Stimulated activated CD8-positive, alpha-beta memory T cell treated with anti-CD3 and anti-CD28 coated beads, Interleukin-15, amount 100 ng/mL, for 48 hours (primary cell): ENCODE data around the gene SP7.
"Not testable (repeated sequence)": the region's sequence is repeated elsewhere in the genome, so short reads cannot be mapped to it uniquely, and the experiment has no call there.

ENCODE experiments used
- DNase-seq, 2 donors: peaks; one replicate each; pipeline ENCODE4 v3.0.0-alpha.2; 2020; ENCODE audit warnings: low read depth in 2 of 2

The SP7 gene

DNA sequence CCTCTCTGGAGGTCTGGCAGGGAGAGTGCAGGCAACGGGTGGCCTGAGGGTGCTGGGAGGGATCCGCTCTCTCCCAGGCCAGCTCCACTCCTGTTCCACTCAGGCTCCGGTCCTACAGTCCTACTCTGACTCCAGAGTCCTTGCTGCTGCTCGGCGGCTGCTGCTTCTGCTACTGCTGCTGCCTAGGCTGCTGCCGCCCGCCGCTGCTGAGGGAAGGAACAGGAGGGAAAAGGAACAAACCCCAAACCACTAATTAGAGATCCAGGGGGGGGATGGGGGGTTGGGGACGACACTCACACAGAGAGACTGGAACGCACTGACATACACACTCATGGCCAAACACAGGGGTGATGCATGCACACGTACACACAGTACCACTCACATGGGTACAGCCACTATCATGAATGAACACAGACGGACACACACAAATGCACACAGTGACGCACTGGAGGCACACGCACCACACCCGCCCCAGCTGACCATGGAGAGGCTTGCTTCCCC is at the start of gene SP7:
Gene SP7 (minus strand): TSS at position 174 of the 501 bp plus-strand sequence. CDS start 708 bp downstream, outside the sequence.
- DNase-seq = no peak

DNA sequence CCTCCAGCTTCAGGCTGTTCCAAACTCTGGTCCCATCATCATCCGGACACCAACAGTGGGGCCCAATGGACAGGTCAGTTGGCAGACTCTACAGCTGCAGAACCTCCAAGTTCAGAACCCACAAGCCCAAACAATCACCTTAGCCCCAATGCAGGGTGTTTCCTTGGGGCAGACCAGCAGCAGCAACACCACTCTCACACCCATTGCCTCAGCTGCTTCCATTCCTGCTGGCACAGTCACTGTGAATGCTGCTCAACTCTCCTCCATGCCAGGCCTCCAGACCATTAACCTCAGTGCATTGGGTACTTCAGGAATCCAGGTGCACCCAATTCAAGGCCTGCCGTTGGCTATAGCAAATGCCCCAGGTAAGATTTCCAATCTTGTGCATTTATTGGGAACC is 47.1 kb upstream of the SP7 start:
- DNase-seq = no peak

DNA sequence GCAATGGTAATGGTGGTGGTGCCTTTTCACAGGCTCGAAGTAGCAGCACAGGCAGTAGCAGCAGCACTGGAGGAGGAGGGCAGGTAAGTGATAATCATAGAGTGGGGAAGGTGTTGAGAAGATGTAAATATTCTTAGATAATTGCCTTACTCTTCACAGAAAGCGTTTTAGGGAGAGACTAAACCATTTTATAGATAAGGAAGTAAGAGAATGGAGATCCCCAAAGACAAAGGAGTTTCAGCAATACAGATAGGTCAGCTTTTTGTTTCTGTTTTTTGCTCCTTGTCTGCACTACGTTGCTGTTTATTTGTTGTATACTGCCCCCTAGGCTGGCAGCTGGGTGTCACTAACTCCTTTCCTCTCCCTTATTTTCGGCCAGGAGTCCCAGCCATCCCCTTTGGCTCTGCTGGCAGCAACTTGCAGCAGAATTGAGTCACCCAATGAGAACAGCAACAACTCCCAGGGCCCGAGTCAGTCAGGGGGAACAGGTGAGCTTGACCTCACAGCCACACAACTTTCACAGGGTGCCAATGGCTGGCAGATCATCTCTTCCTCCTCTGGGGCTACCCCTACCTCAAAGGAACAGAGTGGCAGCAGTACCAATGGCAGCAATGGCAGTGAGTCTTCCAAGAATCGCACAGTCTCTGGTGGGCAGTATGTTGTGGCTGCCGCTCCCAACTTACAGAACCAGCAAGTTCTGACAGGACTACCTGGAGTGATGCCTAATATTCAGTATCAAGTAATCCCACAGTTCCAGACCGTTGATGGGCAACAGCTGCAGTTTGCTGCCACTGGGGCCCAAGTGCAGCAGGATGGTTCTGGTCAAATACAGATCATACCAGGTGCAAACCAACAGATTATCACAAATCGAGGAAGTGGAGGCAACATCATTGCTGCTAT is 45.8 kb upstream of the SP7 start:
- DNase-seq = peak; percentile 8 to 11

DNA sequence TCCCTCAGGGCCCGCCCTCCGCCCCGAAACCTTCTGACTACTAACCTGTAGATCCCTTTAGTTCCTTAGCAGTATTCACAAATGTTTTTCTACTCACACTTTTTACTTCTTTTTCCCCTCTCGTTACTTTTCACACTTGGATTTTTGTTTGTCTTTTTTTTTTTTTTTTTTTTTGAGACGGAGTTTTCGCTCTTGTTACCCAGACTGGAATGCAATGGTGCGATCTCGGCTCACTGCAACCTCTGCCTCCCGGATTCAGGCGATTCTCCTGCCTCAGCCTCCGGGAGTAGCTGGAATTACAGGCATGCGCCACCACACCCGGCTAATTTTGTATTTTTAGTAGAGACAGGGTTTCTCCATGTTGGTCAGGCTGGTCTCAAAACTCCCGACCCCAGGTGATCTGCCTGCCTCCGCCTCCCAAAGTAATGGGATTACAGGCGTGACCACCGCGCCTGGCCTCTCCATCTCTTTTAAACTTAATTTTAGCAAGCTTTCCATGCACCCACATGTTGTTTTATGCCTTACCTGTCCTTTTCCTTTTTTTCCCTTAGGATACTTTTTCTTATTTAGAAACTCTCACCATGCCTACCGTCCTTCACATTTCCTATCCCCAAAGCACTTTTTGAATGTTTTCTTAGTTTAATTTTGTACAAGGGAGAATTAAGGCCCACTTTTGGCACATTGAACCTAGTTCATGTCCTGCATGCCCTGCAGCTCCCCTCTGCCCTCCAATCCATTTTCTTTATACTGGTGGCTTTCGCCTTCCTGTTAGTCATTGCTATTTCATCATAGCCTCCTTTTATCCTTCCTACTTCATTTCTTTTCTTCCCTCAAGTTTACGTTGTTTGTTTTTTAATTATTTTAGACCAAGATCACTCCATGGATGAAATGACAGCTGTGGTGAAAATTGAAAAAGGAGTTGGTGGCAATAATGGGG is 44.9 kb upstream of the SP7 start:
- DNase-seq = no peak

DNA sequence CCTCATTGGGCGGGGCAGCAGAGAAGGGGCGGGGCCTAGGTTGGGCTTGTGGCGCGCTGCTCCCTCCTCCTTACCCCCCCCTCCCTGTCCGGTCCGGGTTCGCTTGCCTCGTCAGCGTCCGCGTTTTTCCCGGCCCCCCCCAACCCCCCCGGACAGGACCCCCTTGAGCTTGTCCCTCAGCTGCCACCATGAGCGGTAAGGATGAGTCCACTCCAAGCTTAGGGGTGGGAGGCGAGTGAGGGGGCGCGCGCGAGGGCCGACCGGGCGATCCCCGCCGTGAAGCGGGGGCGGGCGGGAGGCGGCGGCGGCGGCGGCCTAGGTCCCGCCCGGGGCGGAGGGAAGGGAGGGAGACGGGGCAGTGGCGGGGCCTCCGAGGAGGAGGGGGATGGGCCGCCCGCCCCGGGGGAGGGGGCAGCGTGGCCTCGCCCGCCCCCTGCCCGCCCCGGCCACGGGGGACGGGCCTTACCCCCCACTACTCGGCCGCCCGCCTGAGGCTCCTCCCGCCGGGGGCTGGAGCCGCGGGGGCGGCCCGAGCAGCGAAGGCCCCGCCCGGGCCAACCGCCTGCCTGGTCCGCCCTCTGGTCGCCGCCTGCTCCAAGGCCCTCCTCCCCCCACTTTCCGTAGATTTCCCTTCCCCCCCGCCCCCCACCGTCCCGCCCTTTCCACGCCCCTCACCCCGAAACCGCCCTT is 44.1 kb upstream of the SP7 start, which contains the start of gene SP1:
Gene SP1 (plus strand): TSS at position 73 of the 690 bp plus-strand sequence. CDS start 116 bp downstream, at position 189.
- DNase-seq = peak; percentile 87 to 88

DNA sequence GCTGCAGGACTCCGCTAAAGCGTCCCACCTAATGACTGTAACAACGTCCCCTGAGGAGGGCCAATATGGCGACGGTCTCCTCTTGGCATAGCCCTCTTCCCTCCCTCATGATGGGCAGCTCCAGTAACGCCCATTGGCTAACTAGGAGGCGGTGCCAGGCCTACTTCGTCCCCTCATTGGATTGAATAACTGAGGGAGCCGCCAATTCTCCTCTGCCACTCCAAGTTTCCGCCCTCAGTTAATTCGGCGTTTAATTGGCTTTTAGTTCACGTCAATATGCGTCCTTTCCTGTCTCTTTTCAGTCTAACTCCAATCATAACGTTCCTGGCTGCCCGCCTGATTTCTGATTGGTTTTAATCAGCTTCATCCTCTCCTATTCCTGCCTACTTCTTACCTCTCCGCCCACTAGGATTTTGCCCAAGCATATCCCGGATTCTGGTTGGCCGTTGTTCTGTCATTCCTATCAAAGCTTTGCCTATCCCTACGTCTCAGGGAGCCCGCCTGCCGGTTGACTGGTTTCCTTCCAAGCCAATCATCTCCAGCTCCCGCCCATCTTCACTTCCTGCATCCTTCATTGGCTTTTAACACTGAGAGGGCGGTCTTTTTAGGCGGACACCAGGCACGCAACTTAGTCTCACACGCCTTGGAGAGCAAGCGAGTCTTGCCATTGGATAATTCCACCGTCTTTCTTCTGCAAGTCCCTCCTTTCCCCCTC is 43.4 kb upstream of the SP7 start:
- DNase-seq = peak; percentile 95 to 96

DNA sequence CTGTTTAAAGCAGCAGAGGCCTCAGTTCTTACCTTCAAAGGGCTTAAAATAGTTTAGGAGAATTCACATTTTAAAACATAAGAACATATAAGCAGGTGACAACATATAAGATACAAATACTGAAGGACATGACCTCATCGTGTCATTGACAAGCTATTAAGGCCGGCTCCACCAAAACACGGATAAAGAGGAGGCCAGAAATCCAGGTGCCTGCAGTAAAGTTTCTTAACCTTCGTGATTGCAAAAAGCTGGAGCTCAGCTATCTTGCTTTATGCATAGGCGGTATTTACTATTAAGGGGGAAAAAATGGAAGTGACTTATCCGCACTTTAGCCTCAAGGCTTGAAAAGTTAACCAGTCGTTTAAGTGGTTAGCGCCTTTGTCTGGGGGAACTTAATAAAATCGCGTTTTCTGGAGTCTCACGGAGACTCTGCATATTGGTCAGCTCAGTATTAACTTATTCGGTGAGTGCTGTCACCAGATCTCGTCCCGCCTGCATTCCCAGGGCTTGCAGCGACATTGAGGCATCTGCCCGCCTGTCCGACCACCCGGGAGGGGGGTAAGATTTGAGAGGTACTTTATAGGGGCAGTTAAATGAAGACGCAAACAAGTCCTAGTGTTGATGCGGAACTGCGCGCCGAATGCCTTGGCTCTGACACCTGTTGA is 42.7 kb upstream of the SP7 start:
- DNase-seq = no peak

DNA sequence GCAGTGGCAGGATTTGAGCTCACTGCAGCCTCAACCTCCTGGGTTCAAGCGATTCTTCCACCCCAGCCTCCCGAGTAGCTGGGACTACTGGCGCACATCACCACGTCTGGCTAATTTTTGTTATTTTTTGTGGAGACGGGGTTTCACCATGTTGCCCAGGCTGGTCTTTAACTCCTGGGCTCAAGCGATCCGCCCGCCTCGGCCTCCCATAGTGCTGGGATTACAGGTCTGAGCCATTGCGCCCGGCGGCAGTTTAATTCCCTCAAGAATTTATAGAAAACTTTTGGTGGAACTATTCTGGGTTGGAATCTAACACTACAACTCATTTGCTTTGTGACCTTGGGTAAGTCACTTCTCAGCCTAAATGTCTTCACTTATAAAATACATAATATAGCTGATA is 42.1 kb upstream of the SP7 start:
- DNase-seq = no peak

DNA sequence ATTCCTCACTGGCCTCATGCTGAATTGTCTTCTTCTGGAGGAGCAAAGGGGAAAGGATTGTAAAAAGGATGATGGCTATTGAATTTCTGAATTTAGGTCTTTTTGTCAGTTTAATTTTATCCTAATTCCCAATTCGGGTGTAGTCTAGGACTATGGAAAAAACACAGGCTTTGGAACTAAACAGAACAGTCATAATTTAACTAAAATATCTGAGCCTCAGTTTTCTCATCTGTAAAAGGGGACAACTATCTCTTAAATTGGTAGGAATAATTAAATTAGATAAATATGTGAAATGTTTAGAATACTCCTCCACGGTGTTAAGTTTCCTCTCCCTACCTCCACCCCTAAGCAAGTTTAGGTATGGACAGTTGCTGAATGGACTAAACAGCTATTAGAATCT is 40.6 kb upstream of the SP7 start:
- DNase-seq = no peak

DNA sequence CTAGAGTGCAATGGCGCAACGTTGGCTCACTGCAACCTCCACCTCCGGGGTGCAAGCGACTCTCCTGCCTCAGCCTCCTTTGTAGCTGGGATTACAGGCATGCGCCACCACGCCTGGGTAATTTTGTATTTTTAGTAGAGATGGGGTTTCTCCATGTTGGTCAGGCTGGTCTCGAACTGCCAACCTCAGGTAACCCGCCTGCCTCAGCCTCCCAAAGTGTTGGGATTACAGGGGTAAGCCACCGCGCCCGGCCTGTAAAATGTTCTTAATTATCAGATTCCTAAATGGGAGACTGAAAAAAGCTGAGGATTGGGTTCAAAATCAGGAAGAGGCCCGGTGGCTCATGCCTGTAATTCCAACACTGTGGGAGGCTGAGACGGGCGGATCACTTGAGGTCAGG is 38.1 kb upstream of the SP7 start:
- not testable (repeated sequence) for DNase-seq

DNA sequence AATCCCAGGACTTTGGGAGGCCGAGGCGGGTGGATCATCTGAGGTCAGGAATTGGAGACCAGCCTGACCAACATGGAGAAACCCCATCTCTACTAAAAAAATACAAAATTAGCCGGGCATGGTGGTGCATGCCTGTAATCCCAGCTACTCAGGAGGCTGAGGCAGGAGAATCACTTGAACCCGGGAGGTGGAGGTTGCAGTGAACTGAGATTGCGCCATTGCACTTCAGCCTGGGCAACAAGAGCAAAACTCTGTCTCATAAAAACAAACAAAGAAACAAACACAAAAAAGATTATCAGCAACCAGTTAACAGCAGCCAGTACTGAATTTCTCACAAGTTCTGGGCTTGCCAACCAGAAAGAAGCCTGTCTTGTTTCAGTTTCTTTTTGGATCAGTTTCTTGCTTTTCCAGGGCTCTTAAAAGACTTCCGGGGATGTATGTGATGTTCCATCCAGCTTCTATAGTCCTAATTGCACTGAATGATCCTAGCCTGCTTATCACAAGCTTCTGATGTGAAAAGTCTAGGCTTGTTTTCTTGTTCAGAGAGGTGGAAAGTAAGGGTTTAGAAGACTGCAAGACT is 37.5 kb upstream of the SP7 start:
- not testable (repeated sequence) for DNase-seq

DNA sequence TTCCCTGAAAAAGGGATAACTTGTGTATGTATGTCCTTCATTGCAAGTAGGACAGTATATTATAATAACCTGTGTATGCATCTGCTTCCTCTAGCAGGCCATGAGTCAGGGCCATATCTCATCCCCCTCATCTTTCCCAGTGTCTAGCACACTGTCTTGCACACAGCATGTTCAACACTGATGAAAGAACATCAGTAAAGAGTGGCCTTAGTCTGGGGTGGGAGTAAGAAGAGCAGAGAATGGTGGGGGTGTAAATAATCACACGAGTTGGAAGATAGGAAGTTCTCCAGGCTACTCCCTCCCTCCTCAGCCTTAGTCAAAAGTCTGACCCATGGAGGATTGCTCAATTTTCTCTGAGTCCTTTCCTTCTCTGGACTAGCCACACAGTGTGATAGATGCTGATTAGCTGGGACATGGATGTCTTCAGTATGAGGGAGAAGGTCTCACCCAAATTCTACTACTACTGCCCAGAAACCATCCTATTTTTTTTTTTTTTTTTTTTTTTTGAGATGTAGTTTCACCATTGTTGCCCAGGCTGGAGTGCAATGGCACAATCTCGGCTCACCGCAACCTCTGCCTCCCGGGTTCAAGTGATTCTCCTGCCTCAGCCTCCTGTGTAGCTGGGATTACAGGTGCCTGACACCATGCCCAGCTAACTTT is 29.2 kb upstream of the SP7 start:
- no peak for DNase-seq

DNA sequence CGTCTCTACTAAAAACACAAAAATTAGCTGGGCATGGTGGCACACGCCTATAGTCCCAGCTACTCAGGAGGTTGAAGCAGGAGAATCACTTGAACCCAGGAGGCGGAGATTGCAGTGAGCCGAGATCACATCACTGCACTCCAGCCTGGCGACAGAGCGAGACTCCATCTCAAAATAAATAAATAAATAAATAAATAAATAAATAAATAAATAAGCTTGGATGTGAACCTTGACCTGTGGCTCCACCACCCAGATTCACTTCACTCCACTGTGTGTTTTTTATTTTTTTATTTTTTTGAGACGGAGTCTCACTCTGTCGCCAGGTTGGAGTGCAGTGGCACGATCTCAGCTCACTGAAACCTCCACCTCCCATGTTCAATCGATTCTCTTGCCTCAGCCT is 25.5 kb upstream of the SP7 start:
- DNase-seq = not testable (repeated sequence)

DNA sequence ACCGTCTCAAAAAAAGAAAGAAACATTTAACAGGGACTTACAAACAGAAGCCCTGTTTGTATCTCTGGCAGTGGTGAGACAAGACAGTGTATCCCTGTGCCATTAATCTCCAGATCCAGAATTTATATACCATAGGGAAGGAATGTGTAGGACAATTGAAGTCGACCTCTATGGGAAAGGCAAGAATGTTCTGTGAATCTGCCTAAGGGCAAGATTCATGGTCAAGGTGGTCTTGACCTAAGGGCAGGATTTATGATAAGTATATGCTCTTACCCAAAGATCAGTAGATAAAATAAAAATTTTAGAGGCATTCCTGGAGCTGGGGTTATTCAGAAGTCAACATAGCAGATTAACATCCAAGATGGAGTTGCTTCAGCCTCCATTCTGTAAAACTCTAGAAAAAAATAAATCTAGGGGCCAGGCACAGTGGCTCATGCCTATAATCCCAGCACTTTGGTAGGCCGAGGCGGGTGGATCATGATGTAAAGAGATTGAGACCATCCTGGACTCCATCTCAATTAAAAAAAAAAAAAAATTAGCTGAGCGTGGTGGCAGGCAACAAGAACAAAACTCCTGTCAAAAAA is 22.8 kb upstream of the SP7 start:
- DNase-seq = no peak

DNA sequence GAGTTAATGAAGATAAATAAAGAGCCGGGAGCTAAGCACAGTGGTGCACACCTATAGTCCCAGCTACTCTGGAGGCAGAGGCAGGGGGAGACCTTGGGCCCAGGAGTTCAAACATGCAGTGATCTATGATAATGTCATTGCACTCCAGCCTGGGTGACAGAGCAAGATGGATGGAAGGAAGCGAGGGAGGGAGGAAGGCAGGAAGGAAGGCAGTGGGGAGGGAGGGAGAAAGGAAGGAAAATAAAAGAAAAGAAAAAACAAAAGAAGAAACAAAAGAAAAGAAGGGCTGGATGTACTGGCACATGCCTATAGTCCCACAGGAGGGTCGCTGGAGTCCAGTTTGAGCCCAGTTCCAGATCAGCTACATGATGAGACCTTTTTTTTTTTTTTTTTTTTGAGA is 19.0 kb upstream of the SP7 start:
- DNase-seq = no peak

DNA sequence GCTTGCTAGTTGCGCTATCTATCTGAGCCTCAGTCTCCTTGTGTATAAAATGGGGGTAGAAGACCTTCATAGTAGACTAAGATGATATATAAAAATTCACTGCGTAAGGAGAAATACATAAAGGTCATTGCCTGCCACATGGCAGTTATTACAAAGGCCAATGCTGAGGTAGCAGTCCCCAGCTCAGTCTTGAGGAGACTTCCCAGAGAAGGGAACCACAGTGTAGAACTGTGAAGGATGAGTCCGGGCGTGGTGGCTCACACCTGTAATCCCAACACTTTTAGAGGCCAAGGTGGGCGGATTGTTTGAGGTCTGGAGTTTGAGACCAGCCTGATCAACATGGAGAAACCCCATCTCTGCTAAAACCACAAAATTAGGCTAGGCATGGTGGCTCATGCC is 17.1 kb upstream of the SP7 start:
- DNase-seq = no peak

DNA sequence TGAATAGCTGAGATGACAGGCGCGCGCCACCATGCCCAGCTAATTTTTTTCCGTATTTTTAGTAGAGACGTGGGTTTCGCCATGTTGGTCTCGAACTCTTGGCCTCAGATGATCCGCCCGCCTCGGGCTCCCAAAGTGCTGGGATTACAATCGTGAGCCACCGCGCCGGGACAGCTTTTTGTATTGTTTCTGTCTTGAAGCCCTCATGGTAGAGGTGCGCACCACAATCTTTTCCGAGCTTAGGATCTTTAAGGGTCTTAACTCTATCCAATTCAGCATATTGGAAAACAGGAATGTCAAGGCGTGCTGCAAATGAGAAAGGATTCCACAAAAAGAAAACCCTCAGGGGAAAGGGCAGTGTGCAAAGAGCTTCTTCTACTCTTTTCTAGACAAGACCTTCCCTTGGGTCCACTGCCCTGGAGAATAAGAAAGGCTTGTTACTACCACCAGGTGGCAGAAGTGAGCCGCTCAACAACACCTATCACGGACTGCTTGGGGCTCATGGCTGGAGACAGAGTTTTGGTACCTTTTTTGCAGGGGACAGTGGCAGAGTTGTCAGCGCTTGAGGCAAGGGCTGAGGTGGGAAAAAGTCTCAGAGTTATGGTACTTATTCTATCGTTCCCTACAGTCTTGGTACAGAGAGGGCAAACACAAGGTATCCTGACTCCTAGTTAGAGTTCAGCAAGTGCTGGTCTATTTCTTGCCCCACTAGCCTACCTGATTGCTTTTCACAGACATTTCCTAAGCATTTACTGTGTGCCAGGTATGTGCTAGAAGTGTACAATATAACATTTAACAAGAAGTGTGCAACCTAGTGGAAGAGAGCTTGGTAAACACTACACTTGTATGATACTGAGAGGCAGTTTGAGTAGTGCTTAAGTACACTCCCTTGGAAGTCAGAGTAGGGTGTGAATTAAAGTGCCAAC is 16.4 kb upstream of the SP7 start:
- peak; percentile 53 to 59 for DNase-seq

DNA sequence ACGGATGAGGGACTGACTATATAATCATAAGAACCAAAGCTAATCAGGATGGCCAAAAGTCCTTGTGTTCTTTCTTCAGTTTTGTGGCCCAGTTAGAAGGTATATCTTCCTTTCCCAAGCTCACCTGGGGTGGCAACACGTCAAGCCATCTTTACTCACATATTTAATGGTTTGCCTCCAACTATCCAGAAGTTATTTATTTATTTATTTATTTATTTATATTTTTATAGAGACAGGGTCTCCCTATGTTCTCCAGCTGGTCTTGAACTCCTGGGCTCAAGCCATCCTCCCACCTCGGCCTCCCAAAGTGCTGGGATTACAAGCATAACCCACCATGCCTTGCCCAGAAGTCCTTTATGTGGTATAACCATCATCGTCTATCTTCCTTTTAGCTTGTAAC is 11.8 kb upstream of the SP7 start:
- no peak for DNase-seq
